ENCODE measurements around the gene ADAM10.

The ADAM10 gene

GRCh38 chr15:58549013-58549784 lies 200.3 kb downstream of the ADAM10 start:
- DNase-seq = no peak

GRCh38 chr15:58548308-58549012 lies 201.0 kb downstream of the ADAM10 start:
- DNase-seq = no peak

GRCh38 chr15:58547628-58548307 lies 201.7 kb downstream of the ADAM10 start:
- no peak for DNase-seq

- DNase-seq = no peak
Measured at GRCh38 chr15:58546635-58547627, 202.6 kb downstream of the ADAM10 start.

GRCh38 chr15:58546066-58546591 lies 203.4 kb downstream of the ADAM10 start:
- no peak for DNase-seq

- DNase-seq = no peak
Measured at GRCh38 chr15:58545307-58546065, 204.0 kb downstream of the ADAM10 start.

GRCh38 chr15:58544756-58545155 lies 204.8 kb downstream of the ADAM10 start:
- DNase-seq = no peak

- no peak for DNase-seq
Measured at GRCh38 chr15:58543664-58544335, 205.7 kb downstream of the ADAM10 start.

- no peak for DNase-seq
Measured at GRCh38 chr15:58541410-58542087, 208.0 kb downstream of the ADAM10 start.

- no peak for DNase-seq
Measured at GRCh38 chr15:58539548-58539947, 210.0 kb downstream of the ADAM10 start.

GRCh38 chr15:58538901-58539300 lies 210.6 kb downstream of the ADAM10 start:
- DNase-seq = no peak

All from AML-193 (cell line).